CD4-positive, alpha-beta T cell treated with Interleukin-10 for 1 hour (primary cell): ENCODE measurements around the gene BBS9.

ENCODE experiments used
- DNase-seq: peaks from one replicate; pipeline ENCODE4 v3.0.0-alpha.2; 2020

Gene BBS9

DNA sequence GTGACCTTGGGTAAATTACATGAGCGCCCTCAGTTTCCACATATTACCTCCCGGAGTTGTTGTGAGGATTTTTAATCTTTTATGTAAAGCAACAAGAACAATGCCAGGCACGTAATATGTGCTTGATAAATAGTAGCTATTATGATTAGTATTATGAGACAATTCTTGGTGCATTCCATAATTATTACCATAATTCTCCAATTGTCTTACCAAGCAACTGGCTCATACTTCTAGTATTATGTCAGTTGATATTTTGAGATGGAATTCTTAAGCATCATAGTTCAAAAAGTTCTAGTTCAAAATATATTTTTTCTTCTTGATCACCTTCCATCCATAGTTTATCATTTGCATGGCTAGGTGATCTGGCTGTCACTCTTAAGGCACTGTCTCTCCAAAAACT, 259.0 kb downstream of the BBS9 start:
- no peak for DNase-seq

DNA sequence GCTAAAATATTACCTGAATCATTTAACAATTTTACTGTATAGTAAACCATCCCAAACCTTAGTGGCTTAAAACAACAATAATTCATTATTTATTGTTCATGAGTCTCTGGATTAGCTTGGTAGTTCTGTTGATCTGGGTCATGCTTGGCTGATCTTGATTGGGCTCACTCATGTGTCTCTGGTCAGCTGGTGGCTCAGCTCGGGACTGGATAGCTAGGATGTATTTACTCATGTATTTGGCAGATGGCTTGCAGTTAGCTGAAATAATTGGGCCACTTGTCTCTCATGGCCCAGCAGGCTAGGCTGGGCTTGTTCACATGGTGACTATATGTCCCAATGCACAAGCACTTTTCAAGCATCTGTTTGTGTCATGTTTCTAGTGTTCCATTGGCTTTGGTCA, 262.8 kb downstream of the BBS9 start:
- no peak for DNase-seq

DNA sequence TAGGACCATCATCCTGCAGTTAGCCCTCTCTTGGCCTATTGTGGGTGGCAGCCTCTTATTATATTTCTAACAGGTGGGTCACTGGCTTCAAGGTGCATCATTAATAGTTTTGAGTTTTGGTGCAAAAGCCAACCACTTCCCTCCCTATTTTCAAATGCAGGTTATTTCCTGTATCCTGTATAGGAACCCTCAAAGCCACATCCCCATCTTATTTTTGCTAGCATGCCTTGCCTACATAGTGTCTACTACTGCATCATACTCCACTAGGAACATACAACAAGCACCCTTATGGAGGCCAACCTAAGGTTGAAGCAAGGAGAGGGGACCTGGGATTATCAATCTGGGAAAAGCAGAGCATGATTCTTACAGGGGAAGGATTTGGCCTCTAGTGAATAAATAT, 264.4 kb downstream of the BBS9 start:
- DNase-seq, result no peak

DNA sequence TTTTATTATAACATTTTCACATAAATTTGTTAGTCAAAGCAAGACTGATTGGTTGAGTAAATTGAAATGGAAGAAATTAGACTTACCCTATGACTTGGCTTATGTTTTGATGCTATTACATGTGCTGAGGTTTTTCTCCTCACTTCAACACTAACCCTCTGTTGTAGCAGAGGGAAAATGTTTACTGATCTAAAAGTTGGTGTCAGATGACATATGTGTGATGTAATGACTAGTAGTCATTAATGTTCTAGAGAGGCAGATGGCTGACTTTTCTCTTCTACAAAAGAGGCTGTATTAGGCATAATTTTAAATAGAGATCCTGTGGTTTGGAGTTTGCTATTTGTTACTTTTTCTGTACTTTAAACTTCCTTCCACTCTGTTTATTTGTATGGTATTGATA, 266.0 kb downstream of the BBS9 start:
- no peak for DNase-seq

DNA sequence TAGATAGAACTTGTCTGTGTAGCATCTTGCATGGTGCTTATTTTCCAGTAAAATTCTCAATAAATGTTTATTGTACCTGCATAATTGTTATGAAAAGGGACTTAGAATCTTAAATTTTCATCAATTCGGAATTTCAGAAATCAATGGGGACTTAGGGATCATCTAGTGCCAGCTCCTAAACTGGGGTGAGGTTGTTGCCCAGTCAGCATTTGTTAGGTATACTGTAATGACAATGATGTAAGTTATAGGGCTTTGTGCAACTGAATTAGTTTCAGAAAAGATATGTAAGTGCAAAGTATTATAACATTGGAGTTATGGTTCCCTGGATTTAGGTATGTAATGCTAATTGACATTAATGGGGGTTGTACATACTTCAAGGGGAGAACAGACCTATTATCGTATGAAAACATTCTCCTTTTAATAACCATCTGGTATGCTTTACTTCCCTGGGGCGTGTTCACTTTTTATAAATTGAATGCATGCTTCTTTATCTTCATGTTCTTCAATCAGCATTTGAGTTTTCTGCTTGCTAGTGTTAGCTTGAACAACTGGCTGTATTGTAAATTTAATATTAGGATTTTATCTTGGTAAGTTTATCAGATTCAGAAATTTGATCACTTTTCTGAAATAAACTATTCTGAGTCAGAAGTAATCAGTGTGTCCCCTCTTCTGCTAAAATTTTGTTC, 270.3 kb downstream of the BBS9 start:
- no peak for DNase-seq

DNA sequence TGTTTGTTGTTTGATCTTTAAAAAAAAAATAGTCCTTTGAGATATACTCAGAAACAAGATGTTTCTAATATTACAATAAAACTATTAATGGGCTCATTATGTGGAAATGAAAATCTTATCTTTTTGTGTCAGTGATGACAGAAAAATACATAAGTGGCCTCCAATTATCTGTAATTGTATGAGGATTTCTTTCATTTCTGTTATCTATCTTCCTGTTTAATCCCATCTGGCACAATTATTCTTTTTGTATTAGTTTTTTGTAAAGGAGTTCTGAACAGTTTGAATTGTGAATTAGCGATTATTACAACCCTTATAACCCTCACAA, 270.8 kb downstream of the BBS9 start:
- DNase-seq, result no peak

DNA sequence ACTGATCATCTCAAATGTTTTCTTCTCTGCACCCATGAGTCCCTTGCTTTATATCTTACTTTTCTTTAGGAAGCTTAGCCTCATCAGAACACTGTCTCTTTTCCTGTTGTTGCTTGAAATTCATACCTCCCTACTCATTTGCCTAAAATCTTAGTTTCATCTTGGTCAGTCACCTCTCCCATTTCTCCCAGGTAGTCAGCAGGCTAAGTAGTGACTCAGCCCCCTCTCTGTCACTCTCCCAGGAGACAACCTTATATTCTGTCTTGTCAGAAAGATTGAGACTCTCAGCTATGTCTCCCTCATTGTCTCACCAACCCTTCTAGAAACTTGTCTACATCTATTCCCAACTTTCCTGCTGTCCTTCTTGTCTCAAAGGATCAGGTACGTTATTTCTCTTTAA, 280.9 kb downstream of the BBS9 start:
- DNase-seq, result no peak

DNA sequence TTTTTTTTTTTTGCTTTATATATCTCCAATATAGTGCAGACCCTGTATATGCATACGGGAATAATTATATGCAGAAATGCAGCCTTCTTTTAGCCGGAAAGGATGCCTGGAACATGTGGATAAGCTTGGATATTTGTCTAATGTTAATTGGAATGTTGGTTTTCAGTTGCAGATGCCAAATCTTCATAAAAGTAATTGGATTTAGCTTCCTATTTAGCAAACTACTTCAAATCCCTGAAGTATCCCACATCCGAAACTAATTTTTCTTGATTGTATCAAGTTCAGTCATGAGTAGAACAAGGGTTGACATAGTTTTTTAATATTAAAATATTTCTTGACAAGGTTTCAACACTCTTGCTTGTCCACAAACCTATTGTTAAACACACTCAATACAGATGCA, 281.7 kb downstream of the BBS9 start:
- no peak for DNase-seq

DNA sequence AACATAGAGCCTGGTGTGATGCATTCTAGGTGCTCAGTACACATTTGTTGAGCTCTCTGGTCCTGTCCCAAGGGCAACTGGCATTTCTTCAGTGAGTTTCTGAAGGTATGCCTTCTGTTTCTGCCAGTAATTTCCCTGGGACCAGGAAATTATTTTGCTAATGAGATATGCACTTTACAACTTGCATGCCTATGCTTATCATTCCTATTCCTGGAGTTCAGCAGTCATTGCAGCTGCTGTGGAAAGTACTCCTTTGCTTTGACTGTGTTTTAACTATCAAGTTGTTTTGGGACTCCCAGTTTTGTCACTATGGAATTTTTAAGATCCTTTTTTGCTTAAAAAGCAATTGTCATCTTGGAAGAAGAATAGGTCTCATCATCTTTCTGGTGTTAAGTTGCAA, 283.0 kb downstream of the BBS9 start:
- no peak for DNase-seq

DNA sequence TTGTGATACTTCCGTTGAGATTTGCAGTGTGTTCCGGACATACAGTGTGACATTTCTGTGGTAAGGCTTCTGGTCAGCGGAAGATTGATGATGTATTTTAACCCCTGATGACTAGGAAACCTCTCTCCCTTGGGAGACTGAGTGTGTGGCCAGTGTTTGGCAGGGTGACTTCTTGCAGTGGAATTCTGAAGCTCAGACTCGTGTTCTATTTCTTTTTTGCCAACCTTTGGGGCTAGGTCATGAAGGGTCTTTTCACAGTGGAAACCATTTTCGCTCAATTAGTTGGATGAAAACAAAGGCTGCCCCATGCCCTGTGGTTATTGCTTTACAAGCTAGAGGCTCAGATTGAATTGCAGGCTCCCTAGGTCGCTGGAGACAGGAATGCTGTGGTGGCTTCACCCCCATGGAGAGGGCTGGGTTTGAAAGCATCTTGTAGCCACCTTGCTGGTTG, 288.9 kb downstream of the BBS9 start:
- DNase-seq, result no peak

DNA sequence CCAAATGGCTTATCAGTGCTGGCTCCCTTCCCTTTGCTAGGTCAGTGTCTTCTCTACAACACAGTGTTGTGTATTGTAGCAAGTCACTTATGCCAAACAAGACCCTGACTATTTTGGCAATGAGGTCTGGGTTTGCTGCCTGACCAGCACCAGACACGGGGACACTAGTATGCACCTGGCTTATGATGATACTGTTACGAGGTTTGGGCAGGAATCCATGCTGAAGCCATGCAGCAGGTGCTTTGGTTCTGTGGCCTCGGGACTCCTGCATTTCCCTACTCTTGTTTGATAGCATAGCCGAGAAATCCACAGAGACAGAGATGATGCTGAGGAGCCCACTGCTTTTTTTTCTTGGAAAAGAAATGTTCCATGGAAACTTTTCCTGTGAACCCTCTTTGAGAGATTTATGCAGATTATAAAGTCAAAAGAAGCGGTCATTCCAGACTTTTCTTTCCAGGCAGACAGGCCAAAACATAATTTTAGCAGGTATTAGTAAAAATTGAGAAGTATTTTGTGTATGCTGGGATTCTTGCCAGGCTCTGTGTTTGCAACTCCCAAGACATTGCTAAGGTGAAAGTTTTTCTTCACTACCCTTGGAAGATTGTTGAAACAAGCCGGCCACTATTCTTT, 291.1 kb downstream of the BBS9 start:
- no peak for DNase-seq

DNA sequence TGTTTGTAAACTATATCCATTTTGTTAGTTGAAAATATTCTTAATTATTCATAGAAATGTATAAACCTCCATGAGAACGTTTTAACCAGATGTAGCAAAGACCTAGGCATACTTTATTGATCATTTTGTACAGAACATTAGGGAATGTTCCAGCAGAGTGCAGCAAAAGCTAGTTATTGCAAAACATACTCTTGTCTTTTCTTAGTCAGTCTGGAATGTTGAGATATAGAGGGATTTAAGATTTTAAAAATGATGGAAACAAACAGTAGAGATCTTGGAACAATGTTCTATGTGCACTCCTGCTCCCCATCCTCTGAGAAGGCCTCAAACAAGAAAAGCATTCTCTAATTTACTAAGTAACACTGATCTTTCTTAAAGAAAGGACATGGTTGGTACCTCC, 292.1 kb downstream of the BBS9 start:
- DNase-seq, result no peak

DNA sequence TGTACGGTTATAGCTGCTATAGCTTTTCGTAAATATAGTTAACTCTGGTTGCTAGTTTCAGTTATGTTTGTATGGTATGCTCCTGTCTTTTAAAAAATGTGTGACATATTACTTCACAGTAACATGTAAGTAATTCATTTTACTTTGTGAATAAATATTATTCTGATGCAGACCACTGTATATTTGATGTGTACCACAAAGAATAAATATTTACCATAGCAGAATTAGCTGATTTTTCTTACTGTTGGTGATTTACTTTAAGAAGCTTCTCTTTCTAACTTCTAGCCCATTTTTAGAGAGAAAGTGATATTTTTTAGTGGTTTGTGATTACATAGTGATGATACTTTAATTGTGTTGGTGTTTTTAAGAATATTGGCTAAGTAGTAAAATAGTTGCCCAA, 292.8 kb downstream of the BBS9 start:
- DNase-seq, result no peak

DNA sequence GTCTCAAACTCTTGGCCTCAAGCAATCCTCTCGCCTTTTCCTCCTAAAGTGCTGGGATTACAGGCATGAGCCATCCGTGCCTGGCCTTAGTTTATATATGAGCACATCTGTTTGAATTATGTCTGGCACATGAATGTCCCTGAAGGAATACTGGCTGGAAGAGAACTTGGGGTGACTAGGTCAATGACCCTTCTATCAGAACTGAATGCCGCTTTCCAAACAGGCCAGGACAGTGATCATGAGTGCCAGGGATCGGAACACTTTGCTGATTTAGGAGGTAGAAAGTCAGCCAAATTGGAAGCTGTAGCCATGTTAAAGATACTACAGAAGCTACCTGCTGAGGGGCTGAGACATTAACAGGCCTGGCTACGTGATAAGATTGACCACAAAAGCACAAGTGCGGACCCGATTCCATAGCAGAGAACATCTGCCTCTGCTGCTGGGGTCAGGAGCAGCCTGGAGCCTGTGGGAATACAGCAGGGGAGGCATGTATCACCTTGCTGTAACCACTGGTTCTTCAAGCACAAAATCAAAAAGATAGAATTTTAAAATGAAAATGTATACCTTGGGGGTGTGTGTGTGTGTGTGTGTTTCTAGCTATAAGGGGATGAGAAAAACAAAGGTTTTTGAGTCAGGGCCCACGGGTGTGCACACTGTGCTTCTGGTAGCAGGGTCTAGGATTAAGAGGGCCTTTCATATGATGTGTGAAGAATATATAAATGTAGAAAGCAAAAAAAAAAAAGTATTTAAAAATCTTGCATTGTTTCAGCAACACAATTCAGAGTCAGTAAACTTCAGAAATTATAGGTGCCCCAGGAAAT, 293.7 kb downstream of the BBS9 start:
- DNase-seq, result no peak

DNA sequence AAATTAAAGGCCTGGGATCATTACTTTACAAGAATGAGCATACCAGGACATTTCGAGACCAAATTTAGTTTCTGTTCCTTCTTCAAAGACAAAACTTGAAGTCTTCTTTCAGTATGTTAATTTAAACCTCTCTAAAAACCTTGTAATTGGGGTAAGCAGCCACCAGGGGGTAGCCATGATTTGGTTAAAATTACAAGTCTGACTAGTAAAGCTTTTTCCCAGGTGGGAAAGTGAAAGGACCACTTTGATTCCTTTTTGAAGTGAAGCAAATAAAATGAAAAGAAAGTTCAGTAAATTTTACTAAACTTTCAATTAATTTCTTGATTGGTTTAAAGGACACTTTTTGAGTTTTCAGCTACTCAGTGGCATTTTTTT, 294.3 kb downstream of the BBS9 start:
- peak; percentile 23 for DNase-seq

DNA sequence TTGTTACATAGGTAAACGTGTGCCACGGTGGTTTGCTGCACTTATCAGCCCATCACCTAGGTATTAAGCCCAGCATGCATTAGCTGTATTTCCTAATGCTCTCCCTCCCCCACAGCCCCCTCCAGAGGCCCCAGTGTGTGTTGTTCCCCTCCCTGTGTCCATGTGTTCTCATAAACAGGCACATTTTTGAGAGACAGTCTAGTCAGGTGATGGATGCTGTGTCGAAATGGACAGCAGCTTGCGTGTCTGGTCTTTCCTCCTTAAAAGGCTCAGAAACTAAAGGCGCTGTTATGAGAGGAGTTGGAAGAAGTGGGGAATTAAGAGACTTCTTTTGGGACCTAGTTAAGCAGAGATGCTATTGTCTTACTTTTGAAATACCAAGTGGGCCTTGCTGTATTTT, 296.0 kb downstream of the BBS9 start:
- no peak for DNase-seq

DNA sequence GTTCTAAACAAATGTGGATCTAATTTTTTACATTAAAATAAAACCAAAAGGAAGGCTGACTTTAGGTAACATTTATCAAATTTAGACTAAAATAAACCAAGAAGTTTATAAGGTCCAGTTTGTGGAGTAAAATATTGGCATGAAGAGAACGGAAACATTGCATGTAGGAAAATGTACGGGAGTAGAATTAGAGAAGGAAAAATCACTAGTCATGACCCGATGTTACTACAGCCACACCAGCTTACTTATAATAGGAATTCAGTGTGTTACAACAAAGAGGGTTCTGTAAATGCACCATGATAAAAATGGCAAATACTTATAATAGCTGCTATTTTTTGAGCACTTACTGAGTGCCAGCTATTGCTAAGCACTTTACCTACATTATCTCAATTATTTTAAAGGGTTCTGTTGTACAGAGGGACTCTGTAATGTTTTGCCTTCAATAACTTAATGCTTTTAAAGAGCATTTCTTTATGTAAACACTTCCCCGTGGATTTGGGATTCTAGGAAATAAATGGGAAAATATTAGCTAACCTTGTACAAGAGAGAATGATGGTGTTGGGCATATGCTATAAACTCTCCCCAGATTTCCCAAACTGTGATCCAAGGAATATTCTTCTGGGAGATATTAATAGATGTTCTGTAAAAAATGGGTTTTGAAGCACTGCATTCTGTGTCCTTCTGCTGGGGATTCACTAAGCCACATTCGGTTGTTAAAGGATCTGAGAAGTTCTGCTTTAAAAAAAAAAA, 296.7 kb downstream of the BBS9 start:
- no peak for DNase-seq

DNA sequence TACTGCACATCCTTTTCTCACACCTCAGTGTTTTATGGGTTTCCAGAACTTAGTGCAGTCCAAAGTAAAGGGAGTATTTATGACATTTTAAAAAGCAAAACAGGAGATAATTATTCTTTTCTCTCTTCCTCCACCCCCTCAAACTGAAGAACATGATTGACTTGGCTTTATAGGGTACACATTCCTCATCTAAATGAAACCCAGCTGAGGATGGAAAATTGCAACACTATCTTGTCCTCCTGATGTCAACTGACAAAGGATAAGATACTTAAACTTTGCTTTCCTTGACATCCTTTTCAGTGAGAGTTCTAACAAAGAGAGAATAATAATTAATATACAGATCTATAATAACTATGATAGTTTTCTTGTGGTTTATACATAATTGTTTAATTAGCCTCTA, 299.1 kb downstream of the BBS9 start:
- DNase-seq, result no peak

DNA sequence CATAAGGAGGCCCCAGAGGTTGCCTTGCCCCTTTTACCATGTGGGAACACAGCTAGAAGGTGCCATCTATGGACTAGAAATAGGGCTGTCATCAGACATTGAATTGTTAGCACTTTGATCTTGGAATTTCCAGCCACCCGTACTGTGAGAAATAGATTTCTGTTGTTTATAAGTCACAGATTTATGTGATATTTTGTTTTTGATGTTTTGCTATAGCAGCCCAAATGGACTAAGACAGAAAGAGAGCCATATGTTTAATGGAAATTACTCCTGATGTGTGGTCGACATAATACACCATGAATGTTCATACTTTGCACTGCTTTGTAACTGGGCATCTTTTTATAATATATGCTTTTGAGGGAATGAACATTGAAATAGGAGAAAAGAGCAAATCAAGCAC, 302.2 kb downstream of the BBS9 start:
- no peak for DNase-seq

DNA sequence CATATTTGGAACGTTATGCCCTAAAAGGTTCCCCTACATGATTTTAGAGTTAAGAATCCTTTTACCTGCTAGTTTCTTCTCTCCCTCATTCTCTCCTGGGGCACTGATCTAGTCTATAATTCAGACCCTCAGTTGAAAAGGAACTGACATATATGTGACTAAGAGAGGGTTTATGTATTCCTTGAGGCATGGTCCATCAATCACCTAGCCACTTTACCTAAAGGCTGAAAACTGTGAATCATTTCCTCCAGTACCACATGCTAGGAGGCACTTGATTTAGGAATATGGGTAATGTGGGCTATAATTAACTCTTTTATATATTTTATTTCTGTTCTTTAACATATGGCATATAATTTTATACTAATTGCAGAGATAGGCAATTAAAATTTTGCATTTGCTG, 303.5 kb downstream of the BBS9 start:
- DNase-seq, result no peak

DNA sequence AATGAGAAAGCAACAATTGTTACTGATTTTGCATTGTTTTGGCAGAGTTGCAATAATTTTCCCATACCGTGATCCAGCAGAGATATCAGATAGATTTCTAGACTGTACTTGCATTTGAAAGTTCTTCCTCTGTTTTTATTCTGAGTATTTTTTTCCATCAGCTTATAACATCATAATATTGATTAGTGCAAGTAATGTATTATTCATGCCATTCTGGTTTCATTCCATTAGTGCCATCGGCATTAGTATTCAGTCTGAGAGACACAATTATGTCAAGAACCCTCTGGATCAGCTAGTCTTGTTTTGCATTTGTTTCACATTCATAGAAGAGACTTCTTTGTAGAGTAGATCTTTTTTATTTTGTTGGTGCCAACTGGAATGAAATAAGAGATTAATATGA, 304.0 kb downstream of the BBS9 start:
- no peak for DNase-seq

DNA sequence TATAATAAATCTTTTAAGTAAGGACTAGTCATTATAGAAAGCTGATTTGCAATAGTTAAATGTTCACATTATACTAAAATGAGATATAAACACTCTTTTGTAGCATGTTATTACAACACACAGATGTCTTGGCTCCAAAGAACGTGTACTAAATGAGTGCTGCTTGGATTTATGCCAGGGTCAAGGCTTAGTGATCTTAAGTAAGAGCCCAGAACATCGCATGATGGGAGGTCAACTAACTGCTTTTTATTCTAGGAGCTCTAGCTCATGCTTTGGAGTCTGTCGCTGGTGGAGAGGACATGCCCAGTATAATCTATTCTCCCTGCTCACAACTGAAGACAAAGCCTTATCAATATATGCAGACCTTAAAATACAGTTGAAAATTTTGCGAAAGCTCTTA, 315.1 kb downstream of the BBS9 start:
- no peak for DNase-seq

DNA sequence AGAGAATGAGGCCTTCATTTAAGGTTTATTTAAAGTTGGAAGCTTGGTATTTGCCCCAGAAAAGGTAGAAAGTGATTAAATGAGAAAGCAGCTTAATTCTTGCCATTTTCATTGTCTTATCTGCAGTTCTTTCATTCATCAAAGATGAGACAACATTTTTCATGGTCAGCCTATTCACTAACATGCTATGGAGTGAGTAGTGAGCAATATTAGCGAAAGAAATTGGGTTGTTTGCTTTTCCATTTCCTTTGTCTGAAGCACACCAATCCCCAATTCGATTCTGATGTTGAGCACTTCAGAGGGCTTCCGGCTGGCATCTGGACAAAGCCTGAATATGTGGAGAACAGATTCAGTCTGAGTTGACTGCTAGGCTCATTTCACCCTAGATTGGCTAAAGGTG, 317.2 kb downstream of the BBS9 start:
- DNase-seq, result no peak

DNA sequence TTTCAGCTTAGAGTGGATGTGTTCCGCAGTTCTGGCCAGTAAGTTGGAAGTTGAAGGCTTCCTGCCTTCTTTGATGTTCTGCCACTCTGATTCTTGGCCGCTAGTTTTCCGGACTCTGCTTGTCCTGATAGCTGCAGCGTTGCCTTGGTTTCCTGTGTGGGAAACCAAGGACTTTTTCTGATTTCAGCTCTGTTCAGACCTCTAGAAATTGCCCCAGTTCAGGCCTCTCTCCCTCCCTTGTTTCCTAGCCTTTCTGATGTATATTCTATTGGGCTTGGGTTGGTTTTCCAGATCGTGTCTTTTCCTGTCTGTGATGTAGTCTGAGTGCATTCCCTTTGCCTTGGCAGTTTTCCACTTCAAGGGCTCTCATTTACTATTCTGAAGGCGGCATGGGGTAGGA, 318.7 kb downstream of the BBS9 start:
- no peak for DNase-seq
